Epidermal melanocyte (primary cell): Measurements from ENCODE around the gene SERPING1.
A peak's percentile ranks its signal among the peaks of the same experiment; 100 is the strongest.

Source experiments
- DNase-seq: peaks from one replicate; pipeline ENCODE4 v3.0.0; 2011; ENCODE audit warnings: low spot score; ENCODE audit not compliant: insufficient read length

SERPING1 gene

GRCh38 chr11:57638005-57638781 lies 40.7 kb downstream of the SERPING1 start:
- peak; percentile 95 for DNase-seq

- no peak for DNase-seq
Observed at GRCh38 chr11:57638811-57639320, 41.4 kb downstream of the SERPING1 start.

GRCh38 chr11:57639321-57640067 lies 42.0 kb downstream of the SERPING1 start:
- no peak for DNase-seq

DNA sequence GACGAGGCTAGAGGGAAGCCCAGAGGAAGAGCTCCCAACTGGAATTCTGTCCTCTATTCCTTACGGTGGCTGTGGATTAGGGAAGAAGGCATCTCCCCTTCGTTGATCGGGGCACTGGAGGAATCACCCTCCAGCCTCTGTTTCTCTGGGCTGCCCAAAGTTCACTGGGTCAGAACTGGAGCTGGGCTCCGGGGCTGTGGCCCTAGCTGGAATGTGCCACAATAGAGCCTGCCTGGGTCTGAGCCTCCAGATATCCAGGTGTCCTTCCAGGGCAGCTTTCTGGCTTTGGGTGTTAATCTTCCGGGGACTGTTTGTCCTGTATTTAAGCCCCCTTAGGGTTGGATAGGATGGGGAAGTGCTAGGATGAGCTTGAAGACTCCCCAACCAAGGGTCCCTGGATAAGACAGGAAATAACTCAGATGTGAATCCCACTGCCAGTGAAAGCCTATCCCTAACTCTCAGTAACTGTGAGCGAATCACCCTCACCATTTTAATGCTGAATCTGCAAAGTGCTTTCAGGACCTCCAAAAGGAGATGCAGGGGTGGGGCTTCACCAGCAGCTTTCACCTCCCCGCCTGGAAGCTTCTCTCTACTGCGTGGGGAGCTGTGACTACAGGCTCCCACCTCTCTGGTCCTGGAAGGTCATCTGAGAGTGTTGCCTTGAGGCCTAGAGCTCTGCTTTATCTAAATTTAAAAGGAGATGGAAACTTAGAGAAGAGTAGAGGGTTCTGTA lies 42.7 kb downstream of the SERPING1 start:
- no peak for DNase-seq

DNA sequence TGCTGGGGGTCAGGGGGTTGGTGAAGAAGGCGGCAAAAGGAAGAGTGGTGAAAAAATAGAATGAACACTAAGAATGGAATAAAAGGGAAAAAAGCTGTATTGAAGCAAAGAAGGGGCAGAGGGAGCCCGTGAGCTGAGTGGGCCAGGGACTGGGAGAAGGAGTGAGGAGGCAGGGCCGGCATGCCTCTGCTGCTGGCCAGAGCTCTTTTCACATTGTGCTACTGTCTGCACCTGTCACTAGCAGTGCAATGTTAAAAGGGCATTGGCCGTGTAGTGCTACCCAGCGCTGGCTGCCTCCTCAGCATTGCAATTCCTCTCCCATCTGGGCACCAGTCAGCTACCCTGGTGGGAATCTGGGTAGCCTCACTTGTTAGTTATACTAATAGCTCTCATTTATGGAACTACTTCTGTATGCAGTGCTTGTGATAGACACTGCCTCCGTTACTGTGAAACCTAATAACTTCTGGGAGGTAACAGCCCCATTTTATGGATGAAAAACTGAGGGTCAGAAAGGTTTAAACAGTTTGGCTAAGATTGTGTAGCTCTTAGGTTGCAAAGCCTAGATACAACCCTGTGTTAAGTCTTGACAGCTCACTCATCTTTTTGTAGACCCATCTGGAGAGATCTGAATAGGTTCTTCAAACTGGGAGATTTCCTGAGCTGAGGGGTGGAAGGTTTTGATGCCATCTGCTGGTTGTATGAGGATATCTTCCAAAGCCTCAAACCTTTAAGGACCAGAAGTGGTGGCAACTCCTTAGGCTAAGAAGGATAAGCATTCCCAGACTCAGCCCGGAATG lies 43.7 kb downstream of the SERPING1 start:
- peak; percentile 76 for DNase-seq

DNA sequence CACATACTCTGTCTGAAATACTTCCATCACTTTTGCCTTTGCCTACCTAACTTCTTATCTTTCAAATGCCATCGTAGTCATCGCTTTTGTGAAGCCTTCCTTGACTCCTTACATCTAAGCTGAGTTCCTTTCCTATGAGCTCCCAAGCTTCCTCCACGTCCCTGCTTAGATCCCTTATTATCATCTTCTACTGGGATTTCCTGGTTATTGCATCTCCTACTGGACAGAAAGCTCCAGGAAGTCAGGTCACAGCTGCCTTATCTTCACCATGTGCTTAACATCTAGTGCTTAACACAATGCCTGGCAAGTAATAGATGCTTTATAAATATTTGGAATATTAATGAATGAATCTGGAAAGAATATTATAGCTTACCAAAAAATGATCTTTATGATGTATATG lies 46.3 kb downstream of the SERPING1 start:
- DNase-seq: no peak

DNA sequence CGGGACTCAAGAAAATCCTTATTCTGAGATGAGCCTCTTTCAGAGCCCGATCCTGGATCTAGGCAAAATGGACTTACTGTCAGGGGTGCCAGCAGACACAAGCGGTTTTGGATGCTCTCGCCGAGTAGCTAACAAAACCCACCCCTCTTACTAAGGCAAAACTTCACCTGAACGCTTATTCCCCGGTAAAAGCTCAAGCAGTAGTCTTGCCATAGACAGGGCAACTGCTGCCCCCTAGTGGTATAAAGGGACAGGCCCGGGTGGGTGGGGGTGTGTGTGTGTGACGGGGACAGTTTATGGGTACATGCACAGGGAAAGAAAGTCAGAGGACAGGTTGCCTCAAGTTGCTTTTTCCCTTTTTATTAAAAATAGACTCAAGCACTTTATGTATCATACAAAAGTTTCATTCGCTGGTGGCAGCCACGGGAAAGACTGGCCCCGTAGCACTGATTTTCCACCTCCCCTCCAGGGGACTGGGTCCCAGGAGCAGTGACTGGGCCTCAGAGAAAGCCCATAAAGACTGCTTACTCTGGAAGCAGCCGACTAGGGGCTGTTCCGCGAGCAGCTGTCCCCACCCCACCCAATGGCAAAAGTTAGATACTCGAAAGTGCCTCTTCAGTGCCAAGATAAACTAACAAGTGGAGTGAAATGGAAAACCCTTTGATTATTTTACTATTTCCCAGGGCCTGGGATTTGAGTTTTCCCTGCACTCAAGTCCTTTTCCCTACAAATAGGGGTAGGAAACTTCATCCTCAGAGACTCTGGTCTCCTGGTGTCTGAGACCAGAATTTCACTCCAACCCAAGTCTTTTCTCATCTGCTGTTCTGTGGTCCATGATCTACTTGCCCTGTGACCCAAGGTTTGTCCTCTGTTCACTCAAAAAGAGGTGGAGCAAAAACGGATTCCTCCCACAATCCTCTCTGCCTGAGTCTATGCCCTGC lies 47.5 kb downstream of the SERPING1 start:
- peak; percentile 64 for DNase-seq

DNA sequence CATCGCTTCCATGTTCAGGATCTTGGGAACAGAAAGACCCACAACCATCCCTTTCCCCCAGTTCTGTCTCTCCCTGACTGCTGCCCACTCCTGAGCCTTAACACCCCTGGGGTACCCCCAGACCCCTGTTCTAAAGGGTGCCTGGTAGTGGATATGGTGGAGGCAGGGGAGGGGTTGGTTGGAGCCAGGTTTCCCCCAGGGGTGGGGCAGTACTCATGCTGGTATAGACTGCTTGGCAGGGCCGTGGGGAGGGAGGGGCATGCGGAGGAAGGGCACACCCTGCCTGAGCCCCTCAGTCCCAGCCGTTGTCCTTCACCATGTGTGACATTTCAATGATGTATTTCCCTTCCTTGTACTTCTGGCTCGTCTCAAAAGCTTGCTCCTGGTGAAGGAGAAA lies 48.2 kb downstream of the SERPING1 start:
- no peak for DNase-seq

GRCh38 chr11:57646194-57646798 lies 48.8 kb downstream of the SERPING1 start:
- no peak for DNase-seq

DNA sequence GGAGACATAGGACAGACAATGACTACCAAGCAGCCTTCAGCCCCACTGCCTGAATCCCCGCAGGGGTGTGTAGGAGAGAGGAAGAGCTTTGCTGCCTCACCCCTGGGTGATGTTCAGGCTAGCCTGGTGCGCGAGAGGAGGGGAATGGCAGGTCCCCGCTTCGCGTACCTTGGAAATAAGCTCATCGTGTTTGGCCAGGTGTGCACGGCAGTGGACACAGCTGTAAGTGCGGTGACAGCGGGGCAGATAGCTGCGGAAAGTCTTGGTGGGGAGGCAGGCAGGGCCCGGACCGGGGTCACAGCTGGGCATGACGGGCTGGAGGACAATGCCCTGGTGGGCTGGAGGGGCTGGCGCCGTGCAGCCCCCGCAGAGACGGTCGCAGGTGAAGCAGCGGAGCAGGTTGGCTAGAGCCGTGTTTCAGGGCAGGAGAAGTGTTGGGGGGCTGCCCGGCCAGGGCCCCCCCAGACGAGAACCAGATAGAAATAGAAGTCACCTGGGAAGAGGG lies 49.4 kb downstream of the SERPING1 start:
- DNase-seq: no peak

GRCh38 chr11:57647372-57647771 lies 49.9 kb downstream of the SERPING1 start:
- DNase-seq: no peak

DNA sequence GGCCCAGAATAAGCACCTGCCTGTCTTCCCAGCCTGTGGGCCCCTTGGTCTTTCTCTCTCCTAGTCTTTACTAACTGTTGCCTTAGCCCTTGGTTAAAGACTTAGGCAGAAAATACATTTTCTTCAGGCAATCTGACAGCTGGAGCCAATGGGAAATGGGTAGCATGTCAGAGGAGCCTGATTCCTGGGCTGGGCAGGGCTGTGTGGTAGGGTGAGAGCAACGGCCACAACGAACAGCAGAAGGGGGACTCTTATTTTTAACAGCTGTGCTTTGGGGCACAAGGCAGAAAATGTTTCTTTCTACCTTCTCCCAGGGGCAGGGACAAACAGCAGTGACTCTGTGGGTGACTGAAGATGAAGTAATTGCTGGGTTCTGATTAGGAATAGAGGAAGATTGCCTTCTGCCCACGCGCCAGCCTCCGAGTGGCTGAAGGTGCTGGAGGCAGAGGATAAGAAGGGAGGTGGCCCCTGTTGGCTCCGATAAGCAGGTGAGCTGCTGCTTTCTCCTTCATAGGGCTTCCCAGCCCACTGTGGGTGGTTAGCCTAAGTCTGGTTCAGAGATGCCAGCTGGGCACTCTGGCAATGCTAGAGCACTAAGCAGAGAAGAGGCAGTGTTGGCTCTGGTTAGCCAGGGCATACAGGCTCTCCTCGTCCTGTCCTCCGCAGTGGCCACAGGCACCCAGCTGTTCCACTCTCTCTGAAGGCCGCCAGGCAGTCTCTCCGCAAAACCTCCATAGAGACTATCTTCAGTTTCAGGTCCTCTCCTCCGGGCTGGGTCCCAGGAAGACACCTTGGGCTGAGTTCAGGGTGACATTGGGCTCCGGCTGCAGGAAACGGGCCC lies 50.7 kb downstream of the SERPING1 start:
- DNase-seq: no peak

GRCh38 chr11:57648801-57649735 lies 51.6 kb downstream of the SERPING1 start:
- no peak for DNase-seq

DNA sequence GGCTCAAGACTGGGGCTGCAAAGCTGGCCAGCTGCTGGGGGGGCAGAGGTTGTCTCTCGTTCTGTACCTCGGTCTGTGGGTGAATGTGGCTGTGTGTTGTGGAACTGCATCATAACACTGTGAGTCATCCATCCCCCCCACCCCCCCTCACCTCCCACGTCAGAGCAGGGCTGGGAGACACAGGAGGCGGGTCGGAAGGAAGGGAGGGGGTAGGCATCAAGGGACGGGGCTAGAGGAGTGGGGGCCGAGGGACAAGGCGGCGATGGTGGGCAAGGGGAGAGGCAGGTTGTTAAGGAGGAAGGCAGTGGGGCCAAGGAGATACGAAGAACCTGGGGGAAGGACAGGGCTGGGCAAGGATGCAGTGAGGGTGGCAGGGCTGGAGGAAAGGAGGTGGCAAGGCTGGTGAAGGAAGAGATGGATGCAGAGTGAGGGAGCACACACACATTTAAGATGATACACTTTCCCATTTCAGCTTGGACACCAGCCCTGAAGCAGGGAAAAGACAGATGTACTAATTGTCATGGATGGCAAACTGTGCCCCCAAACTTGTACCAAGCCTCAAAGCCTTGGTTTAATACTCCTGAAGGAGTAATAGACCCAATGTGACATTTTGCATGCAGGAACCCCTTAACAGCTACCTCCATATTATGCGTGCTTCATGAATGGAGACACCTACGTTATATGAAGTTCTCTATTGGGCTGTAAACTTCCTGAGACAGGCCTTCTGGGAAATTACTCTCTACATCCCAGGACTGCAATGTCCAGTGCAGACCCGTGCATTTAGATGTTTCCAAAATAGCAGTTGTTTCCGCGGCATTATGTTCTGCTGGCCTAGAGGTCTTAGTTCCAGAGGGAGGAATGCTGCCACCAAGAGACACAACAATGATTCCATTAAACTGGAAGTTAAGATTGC lies 52.6 kb downstream of the SERPING1 start, which contains the start of gene YPEL4:
Gene YPEL4, minus strand, starts transcription at position 87 of the 913 bp plus-strand sequence. CDS start 2,805 bp downstream, outside the sequence.
- peak; percentile 57 for DNase-seq

GRCh38 chr11:57650739-57651090 lies 53.2 kb downstream of the SERPING1 start:
- DNase-seq: no peak

DNA sequence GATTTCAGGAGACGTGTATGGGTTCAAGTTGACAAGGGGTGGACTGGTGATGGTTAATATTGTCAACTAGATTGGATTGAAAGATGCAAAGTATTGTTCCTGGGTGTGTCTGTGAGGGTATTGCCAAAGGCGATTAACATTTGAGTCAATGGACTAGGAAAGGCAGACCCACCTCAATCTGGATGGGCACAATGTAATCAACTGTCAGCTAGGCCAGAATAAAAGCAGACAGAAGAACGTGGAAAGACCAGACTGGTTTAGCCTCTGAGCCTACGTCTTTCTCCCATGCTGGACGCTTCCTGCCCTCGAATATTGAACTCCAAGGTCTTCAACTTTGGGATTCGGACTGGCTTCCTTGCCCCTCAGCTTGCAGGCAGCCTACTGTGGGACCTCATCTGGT lies 53.9 kb downstream of the SERPING1 start:
- DNase-seq: no peak
